GM18498 (cell line): ENCODE results near the gene GAL.

Experiments used
- ATAC-seq: cut with Tn5 transposase; IDR thresholded peaks from one replicate; pipeline ENCODE4 v1.9.1; 2021; ENCODE audit warnings: mild to moderate bottlenecking, moderate library complexity; ENCODE audit not compliant: unreplicated experiment

GAL gene

DNA sequence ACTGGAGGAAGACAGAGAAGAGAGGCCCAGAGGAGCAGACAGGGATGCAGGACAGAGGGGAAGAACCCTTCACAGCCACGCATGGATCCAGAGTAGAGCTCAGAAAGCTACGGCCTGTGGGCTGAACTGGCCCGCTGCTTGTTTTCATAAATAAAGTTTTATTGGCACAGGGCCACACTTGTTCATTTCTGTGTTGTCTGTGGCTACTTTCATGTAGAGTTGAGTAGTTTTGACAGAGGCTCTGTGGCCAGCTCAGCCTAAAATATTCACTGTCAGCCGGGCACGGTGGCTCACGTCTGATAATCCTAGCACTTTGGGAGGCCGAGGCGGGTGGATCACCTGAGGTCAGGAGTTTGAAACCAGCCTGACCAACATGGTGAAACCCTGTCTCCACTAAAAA is 26.2 kb upstream of the GAL start:
- ATAC-seq, result no peak

DNA sequence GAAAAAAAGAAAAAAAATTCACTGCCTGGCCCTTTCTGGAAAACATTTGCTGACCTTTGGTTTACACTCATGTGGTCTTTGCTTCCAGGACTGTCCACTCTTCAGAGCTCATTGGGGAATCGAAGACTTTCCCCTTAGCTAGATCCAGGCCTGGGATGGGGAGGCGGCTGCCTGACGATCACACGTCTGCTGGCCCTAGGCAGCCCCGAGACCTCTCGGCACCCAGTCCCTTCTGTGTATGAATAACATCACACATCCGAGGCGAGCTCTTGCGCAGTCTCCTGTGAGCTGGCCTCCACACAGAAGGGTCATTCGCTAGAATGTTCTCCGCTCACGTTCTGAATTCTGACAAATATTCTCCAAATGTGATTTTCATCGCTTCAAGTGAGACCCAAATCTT is 25.7 kb upstream of the GAL start:
- no peak for ATAC-seq

DNA sequence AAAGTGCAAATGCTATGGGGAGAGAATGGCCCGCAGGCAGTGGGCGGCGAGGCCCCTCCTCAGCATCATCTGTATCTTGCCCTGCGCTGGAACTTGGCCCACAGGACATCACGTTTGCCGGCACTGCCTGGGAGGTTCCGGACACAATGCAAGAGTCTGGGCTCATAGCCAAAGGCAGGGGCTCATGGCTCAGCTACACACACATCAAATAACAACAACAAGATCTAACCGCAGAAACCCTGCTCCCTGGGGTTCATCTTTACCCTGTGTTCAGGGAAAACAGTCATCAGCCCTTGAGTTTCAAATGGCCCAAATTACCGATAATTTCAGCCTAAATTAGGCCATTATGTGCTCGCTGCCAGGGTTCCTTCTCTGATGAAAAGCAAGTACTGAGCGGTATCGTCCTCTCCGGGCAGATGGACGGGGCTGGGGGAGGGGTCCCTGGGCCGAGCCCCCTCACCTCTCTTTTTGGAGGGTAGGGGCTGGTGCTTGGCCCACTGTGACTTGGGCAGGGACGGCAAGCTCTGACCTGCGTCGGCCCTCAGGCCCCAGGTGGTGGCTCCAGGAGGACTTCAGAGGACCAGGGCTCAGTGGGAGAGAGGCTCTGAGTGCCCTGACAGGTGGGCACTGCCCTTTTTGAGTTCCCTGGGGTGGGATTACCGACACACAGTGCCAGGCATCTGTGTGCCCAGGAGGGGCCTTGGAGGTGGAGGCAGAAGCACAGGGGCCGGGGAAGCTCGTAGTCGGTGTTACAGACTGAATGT is 25.0 kb upstream of the GAL start:
- no peak for ATAC-seq

DNA sequence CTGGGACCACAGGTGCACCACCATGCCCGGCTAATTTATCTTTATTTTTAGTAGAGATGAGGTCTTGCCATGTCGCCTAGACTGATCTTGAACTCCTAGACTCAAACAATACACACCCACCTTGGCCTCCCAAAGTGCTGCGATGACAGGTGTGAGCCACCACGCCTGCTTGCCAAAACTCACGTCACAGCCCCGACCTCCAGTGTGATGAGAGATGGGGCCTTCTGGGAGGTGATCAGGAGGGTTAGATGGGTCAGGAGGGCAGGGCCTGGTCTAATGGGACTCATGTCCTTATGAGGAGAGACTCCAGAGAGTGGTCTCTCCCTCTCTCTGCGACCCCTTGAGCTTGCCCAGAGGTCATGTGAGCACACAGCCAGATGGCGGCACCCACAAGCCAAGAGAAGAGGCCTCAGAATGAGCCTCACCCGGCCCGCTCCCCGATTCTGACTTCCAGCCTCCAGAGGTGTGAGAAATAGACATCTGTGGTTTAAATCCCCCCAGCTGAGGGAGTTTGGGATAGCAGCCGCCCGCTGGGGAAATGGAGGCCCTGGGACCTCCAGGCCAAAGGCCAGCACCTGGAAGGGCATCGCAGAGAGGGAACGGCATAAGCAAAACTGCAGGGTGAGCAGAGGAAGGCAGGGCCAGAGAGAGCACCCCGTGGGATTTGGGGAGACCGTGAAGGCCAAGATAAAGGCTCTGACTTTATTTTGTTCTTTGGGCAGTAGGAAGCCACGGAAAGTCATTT is 24.1 kb upstream of the GAL start:
- no peak for ATAC-seq

DNA sequence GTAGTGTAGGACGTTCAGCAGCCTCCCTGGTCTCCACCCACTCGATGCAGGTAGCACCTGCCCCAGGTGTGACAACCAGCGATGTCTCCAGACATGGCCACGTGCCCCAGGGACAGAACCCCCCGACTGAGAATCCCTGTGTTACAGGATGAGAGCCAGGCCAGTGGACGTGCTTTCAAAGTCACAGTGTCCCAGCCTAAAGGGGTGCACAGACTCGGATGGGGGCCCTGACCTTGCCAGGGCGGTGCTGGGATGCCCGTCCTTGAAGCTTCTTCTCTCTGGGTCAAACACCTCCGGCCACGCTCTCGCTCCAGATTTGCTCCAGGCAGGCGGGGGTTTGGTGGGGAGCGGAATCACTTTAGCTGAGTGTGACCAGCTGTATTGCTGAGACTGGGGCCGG is 23.3 kb upstream of the GAL start:
- ATAC-seq, result no peak

DNA sequence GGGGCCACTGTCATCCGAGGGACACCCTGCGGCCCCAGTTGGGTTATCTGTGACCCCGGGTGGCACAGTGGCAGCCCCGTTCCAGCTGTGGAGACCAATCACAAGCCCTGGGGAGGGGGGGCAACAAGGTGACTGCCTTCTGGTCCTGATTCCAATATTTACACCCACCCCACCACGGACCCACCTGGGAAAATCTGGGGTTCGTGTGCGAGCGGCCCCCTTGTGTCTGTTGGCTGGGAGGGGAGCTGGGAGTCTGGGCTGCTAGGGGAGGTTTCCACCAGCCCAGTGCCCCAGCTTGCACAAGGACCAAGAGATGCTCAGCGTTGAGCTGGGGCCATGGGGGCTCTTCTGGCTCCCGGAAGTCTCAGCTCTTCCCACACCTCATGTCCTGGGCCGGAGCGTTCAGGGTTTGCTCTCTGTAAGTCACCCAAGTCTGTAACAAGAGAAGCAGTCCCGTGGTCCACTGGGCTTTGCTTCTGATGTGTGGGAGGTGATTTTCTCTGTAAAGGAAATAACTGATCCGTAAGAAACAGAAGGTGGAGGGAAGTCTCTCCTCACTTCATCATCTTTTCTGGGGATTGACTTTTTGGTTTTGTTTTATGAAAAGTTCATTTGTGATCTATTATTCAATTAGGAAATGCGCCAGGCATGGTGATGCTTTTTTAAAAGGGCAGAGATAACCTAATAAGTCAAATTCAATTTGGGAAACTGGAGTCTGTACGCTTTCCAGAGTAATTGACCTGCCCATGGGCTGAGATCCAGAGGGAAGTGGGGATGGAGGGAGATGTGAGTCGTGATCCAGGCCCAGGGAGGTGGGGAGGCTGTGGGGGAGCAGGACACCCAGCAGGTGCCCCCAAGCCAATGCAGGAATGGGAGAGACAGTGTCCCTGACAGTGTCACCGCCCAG is 22.4 kb upstream of the GAL start:
- no peak for ATAC-seq

DNA sequence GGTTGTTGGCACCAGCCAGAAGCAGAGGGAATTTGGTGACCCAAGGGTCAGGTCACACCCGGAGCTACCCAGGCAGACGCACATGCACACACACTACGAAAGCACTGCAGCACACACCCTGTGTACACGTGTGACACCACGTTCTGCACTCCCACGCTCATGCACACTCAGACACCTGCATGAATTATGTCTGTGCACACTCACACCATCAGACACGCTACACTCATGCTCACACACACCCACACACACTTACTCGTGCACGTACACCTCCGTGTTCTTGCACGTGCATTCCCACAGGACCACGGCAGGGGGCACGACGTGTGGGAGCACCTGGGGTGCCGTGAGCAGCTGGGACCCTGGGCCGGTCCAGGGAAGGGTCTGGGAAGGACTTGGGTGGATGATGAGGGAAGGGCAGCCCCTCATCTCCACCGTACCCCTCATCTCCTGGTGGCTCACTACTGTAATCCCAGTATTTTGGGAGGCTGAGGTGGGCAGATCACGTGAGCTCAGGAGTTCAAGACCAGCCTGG is 20.8 kb upstream of the GAL start:
- ATAC-seq, result no peak

DNA sequence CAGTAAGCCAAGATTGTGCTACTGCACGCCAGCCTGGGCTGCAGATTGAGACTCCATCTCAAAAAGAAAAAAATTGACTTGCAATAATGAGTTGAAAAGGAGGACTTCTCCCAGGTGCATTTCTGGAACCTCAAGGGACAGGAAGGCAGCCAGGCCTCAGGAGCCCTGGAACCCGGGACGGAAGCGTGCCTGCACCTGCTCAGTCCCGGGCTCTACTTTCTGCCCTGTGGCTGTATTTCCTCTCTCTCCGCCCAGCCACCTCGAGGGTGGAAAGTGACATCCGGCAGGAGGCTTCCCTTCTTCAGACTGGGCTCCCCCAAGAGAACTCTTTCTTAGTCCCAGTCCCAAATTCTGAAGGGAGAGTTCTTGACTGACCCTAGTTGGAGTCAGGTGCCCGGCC is 20.2 kb upstream of the GAL start:
- no peak for ATAC-seq

DNA sequence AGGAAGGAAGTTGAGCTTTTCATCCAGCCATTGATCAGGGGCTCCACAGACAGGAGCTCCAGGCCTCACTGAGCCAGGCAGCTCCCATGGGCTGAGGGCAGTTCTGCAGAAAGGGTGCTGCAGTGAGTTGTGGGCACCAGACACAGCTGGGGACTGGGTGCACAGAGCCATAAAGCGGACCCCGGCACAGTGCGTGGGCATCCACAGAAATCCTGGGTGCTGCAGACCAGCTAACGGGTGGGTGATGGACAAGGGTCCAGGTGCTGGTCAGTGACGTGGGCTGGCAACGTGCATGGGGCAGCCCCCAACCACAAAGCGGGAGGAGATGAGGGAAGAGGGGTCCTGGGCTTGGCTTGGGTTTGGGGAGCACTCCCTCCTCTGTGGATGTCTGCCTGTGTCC is 19.4 kb upstream of the GAL start:
- no peak for ATAC-seq

DNA sequence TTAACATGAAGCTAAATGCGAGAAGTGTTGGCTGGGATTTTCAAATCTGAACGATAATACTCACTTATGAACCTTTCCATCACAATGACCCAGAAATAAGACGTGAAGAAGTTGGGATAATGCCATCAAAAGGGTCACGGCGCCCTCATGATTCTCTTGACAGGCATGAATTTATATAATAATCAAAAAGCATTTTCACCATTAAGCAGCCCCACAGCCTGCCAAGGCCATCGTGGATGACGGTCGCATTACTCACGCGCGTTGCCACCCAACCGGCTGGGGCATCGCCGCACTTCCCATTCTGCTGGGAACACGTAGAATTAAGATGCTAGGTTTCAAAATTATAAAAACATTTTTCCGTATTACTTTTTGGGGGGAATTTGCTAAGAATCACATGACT is 18.9 kb upstream of the GAL start:
- no peak for ATAC-seq

DNA sequence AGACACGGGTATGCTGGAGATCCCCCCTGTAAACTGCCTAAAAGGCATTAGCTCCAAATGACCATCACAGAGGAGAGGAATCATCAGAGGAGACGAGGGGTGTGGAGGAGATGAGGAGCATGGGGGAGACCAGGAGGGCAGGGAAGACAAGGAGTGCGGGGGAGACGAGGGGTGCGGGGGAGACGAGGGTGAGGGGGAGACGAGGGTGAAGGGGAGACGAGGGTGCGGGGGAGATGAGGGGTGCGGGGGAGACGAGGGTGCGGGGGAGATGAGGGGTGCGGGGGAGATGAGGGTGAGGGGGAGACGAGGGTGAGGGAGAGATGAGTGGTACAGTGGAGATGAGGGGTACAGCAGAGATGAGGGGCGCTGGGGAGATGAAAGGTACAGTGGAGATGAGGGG is 17.5 kb upstream of the GAL start:
- ATAC-seq, result no peak

DNA sequence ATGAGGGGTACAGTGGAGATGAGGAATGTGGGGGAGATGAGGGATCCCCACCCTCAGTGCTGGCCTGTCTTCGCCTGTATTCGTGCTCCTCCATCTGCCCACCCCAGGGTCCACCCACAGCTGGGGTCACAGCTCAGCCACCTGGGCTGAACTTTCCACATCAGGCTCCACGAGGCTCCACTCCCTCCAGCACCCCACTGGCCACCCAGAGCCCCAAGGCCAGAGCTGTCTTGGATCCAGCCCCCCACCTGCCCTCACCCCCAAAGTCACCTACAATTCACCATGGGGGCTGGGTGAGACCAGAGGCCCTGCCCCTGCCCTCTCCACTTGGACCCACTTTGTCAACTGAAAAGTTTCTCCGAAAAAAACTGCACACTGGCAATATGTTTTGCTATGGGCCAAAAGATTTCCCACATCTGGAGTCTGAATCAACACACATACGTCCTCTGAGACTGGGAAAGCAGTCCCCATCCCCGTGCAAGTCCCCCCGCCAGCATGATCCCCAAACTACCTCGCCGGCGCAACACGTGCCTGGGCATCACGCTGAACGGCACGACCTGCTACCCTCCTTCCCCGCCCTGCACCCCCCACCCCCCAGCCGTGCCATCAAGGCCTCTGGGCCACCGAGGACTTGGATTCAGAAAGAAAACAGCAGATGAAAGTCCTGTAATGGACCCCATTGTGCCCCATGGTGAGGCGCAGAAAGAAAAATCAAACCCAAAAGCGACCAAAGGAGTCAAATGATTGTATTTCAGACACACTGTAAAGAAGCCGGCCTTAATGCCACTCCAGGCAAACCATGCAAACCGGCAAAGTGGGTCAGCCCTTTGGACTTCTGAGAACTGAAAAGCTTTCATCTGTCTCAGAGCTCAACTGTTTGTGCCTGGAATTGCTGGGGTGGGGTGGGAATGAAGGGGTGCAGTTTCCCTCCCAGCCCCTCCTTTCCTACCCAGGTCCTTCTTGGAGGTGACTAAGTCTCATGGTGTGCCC is 16.5 kb upstream of the GAL start:
- ATAC-seq, result no peak

DNA sequence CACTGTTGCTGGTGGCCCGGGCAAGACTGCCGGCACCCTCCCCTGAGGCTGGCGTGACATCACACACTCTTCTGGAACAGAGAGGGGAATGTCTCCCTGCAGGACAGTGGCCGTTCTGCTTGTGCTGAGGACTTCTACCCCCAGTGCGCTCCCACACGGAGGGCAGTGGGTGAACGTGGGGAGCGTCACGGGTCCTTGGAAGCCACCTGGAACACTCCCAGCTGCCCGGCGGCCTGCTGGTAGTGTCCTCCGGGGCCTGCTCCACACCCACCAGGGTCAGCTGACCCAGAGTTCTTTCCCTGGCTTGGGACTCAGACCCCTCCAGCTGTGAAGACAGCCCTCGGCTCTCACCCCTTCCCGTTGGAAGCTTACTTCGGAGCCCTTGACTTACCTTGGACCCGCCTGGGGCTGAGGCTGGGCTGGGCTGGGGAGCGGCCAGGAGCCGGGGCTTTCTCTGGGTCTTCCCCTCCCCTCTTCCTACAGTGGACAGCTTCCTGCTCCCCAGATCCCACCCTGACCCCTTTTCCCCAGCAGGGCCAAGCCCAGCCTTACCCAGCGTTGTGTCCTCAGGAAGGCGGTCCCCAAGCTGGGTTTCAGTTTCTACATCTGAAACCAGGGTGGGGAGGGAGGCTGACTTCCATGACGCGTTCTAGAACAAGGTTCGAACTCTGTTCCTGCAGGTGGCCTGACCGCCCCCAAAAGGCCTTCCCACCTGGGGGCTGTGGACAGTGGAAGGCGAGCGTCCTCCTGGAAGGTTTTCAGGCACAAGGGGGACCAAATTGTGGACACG is 14.8 kb upstream of the GAL start:
- no peak for ATAC-seq

DNA sequence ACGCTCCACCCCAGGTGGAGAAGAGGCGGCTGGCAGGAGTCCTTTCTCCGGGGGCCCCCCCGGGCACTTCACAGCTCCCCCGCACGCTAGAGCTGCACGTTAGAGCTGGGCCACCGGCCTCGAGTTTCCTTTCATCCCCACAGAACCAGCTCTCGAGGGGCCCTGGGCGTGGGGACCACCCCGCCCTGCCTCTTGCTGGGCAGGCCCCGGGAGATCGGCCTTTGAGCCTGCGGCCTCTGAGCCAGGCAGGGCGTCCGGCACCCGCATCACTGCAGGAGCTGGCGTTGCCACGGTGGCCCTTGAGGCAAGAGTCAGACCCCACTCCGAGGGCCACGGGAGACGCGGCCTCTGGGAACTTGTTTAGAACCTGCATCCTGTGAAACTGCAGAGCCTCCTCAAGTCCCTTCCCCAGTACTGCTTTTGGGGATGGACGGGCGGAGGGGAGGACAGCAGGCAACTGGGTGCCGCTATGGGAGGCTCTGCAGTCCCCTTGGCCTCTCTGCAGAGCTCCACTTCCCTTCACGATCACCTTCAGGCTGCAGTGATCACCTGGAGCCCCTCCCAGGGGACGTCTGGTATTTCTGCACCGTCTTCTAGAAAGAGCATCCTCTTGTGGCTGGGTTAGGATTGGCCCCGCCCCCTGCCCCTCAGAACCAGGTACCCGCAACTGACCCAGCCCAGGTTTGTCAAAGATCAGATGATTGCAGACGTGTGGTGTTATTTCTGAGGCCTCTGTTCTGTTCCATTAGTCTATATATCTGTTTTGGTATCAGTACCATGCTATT is 13.9 kb upstream of the GAL start:
- no peak for ATAC-seq

DNA sequence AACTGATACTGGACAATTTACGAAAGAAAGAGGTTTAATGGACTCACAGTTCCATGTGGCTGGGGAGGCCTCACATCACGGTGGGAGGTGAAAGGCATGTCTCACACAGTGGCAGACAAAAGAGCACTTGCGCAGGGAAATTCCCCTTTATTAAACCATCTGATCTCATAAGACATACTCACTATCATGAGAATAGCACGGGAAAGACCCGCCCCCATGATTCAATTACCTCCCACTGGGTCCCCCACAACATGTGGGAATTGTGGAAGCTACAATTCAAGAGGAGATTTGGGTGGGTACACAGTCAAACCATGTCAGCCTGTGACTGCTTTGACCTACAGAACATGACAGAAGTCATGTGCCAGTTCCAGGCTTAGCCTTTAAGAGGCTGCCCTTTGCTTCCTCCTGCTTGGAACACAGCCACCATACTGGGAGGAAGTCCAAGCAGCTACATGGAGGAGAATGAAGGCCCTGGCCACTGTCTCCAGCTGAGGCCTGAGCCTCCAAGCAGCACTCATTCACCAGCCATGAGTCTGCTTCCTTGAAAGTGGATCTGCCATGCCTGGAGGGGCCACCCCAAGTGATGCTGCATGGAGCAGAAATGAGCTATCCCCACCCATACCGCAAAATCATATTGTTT is 10.9 kb upstream of the GAL start:
- ATAC-seq, result no peak

DNA sequence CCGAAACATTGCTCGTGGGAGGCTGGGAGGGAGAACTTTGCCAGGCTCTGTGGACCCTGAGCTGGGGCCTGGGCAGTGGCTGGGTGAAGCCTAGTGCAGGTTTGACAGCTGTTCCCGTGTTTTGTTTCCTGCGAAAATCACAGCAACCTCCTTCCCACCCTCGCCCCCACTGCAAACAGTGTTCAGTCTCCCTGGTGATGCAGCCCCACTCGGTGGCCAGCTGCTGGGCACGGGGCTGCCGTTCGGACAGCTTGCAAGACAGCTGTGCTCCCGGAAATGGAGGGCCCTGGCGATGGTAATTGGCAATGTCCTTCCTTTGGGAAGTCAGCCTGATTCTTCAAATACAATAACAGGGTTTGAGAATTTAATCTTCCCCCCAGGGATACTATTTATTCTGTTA is 10.4 kb upstream of the GAL start:
- no peak for ATAC-seq

DNA sequence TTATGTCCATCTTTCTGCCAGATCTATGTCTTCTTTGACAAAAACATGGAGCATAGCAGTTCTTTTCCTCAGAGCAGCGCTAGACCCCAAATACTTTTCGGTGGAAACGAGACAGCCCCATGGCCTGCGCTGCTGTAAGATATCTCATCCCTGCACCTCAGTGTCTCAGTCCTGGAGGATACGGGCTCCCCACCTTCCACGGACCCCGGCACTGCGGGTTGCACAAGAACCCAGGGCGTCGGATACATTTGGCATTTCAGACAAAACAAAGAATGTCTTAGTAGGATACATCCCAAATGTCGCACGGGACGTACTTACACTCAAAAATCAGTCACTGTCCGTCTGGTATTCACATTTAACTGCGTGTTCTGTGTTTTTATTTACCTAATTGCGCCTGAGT is 9.9 kb upstream of the GAL start:
- ATAC-seq, result no peak

DNA sequence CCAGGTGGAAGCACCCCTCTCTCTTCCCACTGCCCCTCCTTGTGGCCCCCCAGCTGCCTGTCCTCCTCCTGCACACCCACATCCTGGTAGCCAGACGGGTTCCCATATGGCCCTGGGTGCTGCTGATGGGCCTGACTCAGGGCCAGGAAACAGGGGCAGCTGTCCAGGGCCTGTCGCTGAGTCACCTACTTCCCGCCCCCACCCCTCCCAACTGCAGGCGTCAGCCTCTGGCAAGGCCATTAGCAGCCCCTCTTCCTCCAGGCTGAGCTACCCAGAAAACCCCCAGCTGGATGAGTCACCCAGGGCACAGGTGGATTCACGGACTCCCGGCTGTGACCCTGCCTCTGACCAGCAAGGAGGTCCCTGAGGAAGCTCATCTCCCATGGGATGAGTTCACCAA is 6.9 kb upstream of the GAL start:
- ATAC-seq, result no peak
